ENCODE data around the gene ANO4. TPM values are rescaled to one million over a fixed set of nuclear protein-coding genes. Genes with fewer than 3 reads are reported as not detected.

The ANO4 gene
- total and polyA plus RNA-seq, 2 of the 8 experiments (the other 6 are each of a cell fraction or from before 2014, with no cell fraction given): 1.1 to 3.4 TPM

- Histone ChIP-seq H2AFZ (ENCODE audit: low read length) (no peak overlapping the region), H3K27ac (ENCODE audit: low read depth, low read length) (no peak overlapping the region), H3K9ac (replicated peaks in 1 of 4; ENCODE audit: extremely low read depth in 1 of 4, low read depth in 3 of 4, low read length in 3 of 4) (no peak overlapping the region), H3K79me1 (ENCODE audit: low read depth, low read length) (no peaks in the 10 kb centered on the region), H3K23me2 (ENCODE audit: low read depth, low read length) (peaks cover 2% of the 10 kb centered on the region; the same call in 1 of the 2 replicates), H3K4me1 (replicated peaks in 1 of 4; ENCODE audit: control insufficient read depth in 3 of 4, insufficient read depth in 4 of 4, low read length in 3 of 4) (no peaks in the 10 kb centered on the region), H4K20me1 (replicated peaks in 1 of 2; ENCODE audit: control insufficient read depth in 1 of 2, insufficient read depth in 2 of 2, low read length in 2 of 2) (no peaks in the 10 kb centered on the region), H3K4ac (replicated peaks; ENCODE audit: insufficient read length, low read depth, low read length) (no peak overlapping the region), H3K79me2 (ENCODE audit: control insufficient read depth in 1 of 2, insufficient read depth in 2 of 2, low read length in 2 of 2) (no peaks in the 10 kb centered on the region), H4K91ac (replicated peaks; ENCODE audit: insufficient read length, low read length) (no peak overlapping the region), H2BK120ac (replicated peaks; ENCODE audit: low read depth, low read length) (no peak overlapping the region), H3K4me2 (ENCODE audit: insufficient read depth in 1 of 2, low read depth in 2 of 2, low read length in 2 of 2) (no peak overlapping the region), H3K36me3 (ENCODE audit: control insufficient read depth in 2 of 4, insufficient read depth in 4 of 4, low read length in 3 of 4) (no peaks in the 10 kb centered on the region), H2BK15ac (ENCODE audit: low read length) (no peak overlapping the region), H3K4me3 (ENCODE audit: extremely low read depth in 1 of 4, insufficient read depth in 2 of 4, low read depth in 3 of 4, low read length in 4 of 4) (no peak overlapping the region), H2AK5ac (ENCODE audit: low read depth, low read length) (no peak overlapping the region), H3K27me3 (replicated peaks in 1 of 4; ENCODE audit: control insufficient read depth in 3 of 4, extremely low read depth in 1 of 4, insufficient read depth in 3 of 4, low read length in 3 of 4) (no peaks in the 10 kb centered on the region), H2BK20ac (ENCODE audit: low read length) (no peak overlapping the region), H3K9me3 (ENCODE audit: insufficient read depth in 2 of 2, low read depth in 1 of 2, low read length in 1 of 2) (no peaks in the 10 kb centered on the region), H2BK12ac (ENCODE audit: low read depth, low read length) (no peak overlapping the region), H4K8ac (ENCODE audit: extremely low read depth, insufficient read depth, low read length) (no peak overlapping the region), H3K56ac (replicated peaks; ENCODE audit: insufficient read length, low read depth, low read length) (no peak overlapping the region), H4K5ac (ENCODE audit: insufficient read length, low read depth, low read length) (no peak overlapping the region), H3K18ac (ENCODE audit: extremely low read depth, low read length) (no peak overlapping the region), H3K14ac (ENCODE audit: insufficient read length) (no peak overlapping the region), H3K23ac (ENCODE audit: insufficient read length) (no peak overlapping the region), H2BK5ac (ENCODE audit: low read depth, low read length) (no peak overlapping the region)
- ChIA-PET CTCF (ENCODE audit: partially characterized antibody) (no interaction called here), POLR2A (ENCODE audit: partially characterized antibody) (no interaction called here)
- no peak for TF ChIP-seq RBBP5 (IDR thresholded peaks at IDR 0.05; ENCODE audit: borderline replicate concordance, low read depth, low read length)
- TF ChIP-seq RFX5 (IDR thresholded peaks at IDR 0.05; ENCODE audit: borderline replicate concordance, low read depth, low read length): no peak
- DNase-seq (ENCODE audit: low read depth in 1 of 2, low spot score in 2 of 2): no peak
- FAIRE-seq: no peak
Observed at GRCh38 chr12:101051151-101051550, 256.6 kb downstream of the ANO4 start.
